ENCODE measurements around the gene GCSH. TPM values are rescaled to one million over a fixed set of nuclear protein-coding genes. Genes with fewer than 3 reads are reported as not detected.

The GCSH gene
- total and polyA plus RNA-seq, 2 of the 13 experiments (the other 11 are each of a cell fraction or from before 2014, with no cell fraction given): 35.9 to 103 TPM

DNA sequence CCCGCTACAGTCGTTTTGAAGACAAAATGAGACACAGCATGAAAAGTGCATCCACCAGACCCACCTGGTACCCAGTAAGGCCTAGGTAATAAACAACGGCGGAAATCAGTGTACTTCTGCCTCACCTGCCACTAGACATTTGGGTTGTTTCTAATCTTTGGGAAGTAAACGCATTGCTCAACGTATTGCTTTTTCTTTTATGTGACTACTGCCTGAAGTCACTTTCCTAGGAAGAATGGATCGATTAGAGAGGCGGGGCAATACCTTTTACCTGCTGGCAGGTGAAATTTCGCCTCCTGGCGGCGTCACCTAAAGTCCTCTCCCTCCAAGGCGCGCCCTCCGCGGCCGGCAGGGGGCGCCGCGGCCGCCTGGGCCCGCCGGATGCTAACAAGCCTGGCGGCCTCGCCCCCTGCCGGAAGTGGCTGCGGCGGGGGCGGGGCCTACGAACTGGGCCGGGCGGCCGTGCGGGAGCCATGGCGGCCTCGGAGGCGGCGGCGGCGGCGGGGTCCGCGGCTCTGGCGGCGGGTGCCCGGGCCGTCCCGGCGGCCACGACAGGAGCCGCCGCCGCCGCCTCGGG, 60.7 kb downstream of the GCSH start, which contains the start of gene ATMIN (continued):
- TF ChIP-seq, protein P1, sequence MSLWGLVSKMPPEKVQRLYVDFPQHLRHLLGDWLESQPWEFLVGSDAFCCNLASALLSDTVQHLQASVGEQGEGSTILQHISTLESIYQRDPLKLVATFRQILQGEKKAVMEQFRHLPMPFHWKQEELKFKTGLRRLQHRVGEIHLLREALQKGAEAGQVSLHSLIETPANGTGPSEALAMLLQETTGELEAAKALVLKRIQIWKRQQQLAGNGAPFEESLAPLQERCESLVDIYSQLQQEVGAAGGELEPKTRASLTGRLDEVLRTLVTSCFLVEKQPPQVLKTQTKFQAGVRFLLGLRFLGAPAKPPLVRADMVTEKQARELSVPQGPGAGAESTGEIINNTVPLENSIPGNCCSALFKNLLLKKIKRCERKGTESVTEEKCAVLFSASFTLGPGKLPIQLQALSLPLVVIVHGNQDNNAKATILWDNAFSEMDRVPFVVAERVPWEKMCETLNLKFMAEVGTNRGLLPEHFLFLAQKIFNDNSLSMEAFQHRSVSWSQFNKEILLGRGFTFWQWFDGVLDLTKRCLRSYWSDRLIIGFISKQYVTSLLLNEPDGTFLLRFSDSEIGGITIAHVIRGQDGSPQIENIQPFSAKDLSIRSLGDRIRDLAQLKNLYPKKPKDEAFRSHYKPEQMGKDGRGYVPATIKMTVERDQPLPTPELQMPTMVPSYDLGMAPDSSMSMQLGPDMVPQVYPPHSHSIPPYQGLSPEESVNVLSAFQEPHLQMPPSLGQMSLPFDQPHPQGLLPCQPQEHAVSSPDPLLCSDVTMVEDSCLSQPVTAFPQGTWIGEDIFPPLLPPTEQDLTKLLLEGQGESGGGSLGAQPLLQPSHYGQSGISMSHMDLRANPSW (CRISPR knock-in tag; IDR thresholded peaks at IDR 0.05; ENCODE audit: borderline replicate concordance): no peak
- TF ChIP-seq ETV5 (CRISPR knock-in tag; IDR thresholded peaks at IDR 0.05; ENCODE audit: borderline replicate concordance) (peak; percentile 61; the same call in 1 of the 2 replicates), ZSCAN21 (CRISPR knock-in tag; IDR thresholded peaks at IDR 0.05; ENCODE audit: borderline replicate concordance) (no peak), POLR2A (IDR thresholded peaks at IDR 0.05; ENCODE audit: insufficient read depth in 1 of 2, low read depth in 2 of 2, low read length in 2 of 2) (peak in 1 of 2 experiments; percentile 68; a peak in 2 of 4 replicates), RBM22 (optimal IDR thresholded peaks at IDR 0.05; ENCODE audit: low read length) (no peak), ZNF563 (CRISPR knock-in tag; IDR thresholded peaks at IDR 0.05) (no peak), ZNF510 (CRISPR knock-in tag; IDR thresholded peaks at IDR 0.05; ENCODE audit: low read depth) (no peak), HOXA7 (CRISPR knock-in tag; IDR thresholded peaks at IDR 0.05) (no peak), ZNF839 (CRISPR knock-in tag; IDR thresholded peaks at IDR 0.05; ENCODE audit: borderline replicate concordance) (no peak), SMAD3 (CRISPR knock-in tag; IDR thresholded peaks at IDR 0.05) (peak; percentile 55; the same call in 1 of the 2 replicates), ZBTB38 (CRISPR knock-in tag; IDR thresholded peaks at IDR 0.05) (no peak), TGIF2 (CRISPR knock-in tag; IDR thresholded peaks at IDR 0.05) (peak; percentile 35; the same call in 1 of the 2 replicates), MAFK (conservative IDR thresholded peaks at IDR 0.05 in 1 of 2, IDR thresholded peaks at IDR 0.05 in 1 of 2; ENCODE audit: low read length in 2 of 2) (no peak), KLF15 (CRISPR knock-in tag; IDR thresholded peaks at IDR 0.05; ENCODE audit: borderline replicate concordance) (no peak), CBX2 (IDR thresholded peaks at IDR 0.05; ENCODE audit: low read depth, low read length) (no peak), CBX2 (CRISPR knock-in tag; IDR thresholded peaks at IDR 0.05; ENCODE audit: low read depth) (no peak), EHMT2 (IDR thresholded peaks at IDR 0.05; ENCODE audit: borderline replicate concordance, low read depth, low read length) (no peak), RBAK (CRISPR knock-in tag; IDR thresholded peaks at IDR 0.05) (no peak), HES4 (CRISPR knock-in tag; IDR thresholded peaks at IDR 0.05; ENCODE audit: borderline replicate concordance) (no peak)
- TF ChIP-seq, protein P2, sequence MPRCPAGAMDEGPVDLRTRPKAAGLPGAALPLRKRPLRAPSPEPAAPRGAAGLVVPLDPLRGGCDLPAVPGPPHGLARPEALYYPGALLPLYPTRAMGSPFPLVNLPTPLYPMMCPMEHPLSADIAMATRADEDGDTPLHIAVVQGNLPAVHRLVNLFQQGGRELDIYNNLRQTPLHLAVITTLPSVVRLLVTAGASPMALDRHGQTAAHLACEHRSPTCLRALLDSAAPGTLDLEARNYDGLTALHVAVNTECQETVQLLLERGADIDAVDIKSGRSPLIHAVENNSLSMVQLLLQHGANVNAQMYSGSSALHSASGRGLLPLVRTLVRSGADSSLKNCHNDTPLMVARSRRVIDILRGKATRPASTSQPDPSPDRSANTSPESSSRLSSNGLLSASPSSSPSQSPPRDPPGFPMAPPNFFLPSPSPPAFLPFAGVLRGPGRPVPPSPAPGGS (CRISPR knock-in tag; IDR thresholded peaks at IDR 0.05): no peak
- TF ChIP-seq, protein P3, sequence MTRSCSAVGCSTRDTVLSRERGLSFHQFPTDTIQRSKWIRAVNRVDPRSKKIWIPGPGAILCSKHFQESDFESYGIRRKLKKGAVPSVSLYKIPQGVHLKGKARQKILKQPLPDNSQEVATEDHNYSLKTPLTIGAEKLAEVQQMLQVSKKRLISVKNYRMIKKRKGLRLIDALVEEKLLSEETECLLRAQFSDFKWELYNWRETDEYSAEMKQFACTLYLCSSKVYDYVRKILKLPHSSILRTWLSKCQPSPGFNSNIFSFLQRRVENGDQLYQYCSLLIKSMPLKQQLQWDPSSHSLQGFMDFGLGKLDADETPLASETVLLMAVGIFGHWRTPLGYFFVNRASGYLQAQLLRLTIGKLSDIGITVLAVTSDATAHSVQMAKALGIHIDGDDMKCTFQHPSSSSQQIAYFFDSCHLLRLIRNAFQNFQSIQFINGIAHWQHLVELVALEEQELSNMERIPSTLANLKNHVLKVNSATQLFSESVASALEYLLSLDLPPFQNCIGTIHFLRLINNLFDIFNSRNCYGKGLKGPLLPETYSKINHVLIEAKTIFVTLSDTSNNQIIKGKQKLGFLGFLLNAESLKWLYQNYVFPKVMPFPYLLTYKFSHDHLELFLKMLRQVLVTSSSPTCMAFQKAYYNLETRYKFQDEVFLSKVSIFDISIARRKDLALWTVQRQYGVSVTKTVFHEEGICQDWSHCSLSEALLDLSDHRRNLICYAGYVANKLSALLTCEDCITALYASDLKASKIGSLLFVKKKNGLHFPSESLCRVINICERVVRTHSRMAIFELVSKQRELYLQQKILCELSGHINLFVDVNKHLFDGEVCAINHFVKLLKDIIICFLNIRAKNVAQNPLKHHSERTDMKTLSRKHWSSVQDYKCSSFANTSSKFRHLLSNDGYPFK (CRISPR knock-in tag; IDR thresholded peaks at IDR 0.05; ENCODE audit: borderline replicate concordance): no peak
- TF ChIP-seq, protein P4, sequence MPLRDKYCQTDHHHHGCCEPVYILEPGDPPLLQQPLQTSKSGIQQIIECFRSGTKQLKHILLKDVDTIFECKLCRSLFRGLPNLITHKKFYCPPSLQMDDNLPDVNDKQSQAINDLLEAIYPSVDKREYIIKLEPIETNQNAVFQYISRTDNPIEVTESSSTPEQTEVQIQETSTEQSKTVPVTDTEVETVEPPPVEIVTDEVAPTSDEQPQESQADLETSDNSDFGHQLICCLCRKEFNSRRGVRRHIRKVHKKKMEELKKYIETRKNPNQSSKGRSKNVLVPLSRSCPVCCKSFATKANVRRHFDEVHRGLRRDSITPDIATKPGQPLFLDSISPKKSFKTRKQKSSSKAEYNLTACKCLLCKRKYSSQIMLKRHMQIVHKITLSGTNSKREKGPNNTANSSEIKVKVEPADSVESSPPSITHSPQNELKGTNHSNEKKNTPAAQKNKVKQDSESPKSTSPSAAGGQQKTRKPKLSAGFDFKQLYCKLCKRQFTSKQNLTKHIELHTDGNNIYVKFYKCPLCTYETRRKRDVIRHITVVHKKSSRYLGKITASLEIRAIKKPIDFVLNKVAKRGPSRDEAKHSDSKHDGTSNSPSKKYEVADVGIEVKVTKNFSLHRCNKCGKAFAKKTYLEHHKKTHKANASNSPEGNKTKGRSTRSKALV (CRISPR knock-in tag; IDR thresholded peaks at IDR 0.05): peak; percentile 6; the same call in 1 of the 2 replicates
